HG03095 (cell line): ENCODE measurements around the gene AHR.

Experiments
- ATAC-seq: cut with Tn5 transposase; IDR thresholded peaks from one replicate; pipeline ENCODE4 v1.9.1; 2021; ENCODE audit warnings: moderate library complexity; ENCODE audit not compliant: unreplicated experiment

Gene AHR

DNA sequence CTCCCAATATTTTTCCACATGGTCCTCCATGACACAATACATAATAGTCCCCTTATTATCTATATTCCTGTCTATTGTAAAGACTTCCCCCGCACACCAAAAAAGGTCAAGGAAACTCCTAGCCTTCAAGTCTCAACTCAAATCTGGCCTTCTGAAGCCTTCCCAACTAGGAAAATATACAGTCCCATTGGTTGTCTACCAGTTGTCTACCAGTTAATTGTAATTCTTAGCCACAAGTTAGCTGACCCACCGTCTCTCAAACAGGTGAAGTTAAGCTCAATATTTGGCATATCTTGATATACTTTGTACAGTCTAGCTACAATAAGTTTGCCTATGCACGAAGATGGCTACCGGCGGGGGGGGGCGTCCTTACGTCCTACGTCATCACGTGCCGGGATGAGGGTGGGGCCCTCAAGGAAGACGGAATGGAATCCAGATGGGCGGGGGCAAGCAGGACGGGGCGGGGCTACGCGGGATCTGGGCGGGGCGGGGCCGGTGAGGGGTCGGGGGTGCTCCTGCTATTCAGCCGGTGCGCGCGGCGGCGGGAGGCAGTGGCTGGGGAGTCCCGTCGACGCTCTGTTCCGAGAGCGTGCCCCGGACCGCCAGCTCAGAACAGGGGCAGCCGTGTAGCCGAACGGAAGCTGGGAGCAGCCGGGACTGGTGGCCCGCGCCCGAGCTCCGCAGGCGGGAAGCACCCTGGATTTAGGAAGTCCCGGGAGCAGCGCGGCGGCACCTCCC is at the start of gene AHR:
Gene AHR (plus strand): TSS at position 551 of the 738 bp plus-strand sequence. CDS start 613 bp downstream, outside the sequence.
- ATAC-seq = peak; percentile 49

DNA sequence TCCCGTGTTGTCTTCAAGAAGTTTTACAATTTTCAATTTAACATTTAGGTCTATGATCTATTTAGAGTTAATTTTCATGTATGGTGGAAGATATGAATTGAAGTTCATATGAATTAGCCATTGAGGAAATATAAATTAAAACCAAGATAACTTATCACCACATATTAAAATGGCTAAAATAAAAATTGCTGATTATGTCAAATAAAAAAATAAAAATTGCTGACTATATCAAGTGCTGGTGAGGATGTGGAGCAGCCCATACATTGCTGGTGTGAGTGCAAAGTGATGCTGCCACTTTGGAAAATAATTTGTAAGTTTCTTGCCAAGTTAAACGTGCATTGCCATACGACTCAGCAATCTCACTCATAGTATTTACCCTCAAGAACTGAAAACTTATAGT is 44.6 kb upstream of the AHR start:
- no peak for ATAC-seq

- no peak for ATAC-seq
Measured at GRCh38 chr7:17255926-17256325, 42.5 kb upstream of the AHR start.

DNA sequence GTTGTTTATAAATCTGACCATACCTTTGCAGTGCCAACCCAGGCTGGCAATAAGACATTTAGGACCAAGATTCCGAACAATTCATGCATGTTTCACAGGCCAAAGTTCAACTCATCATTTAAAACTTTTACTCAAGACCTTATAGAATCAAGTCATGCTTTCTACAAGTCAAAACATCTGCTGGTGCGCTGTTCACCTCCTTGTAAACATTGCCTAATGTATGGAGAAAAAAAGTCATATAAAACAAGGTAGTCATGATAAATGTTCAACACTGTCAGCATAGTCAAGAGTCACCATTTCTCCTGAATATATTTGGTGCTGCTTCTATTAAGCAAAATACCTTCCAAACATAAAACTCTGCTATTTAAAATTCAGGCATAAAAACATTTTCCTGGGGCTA is 42.1 kb upstream of the AHR start:
- ATAC-seq = no peak

GRCh38 chr7:17266565-17266964 is 31.9 kb upstream of the AHR start:
- ATAC-seq = no peak

DNA sequence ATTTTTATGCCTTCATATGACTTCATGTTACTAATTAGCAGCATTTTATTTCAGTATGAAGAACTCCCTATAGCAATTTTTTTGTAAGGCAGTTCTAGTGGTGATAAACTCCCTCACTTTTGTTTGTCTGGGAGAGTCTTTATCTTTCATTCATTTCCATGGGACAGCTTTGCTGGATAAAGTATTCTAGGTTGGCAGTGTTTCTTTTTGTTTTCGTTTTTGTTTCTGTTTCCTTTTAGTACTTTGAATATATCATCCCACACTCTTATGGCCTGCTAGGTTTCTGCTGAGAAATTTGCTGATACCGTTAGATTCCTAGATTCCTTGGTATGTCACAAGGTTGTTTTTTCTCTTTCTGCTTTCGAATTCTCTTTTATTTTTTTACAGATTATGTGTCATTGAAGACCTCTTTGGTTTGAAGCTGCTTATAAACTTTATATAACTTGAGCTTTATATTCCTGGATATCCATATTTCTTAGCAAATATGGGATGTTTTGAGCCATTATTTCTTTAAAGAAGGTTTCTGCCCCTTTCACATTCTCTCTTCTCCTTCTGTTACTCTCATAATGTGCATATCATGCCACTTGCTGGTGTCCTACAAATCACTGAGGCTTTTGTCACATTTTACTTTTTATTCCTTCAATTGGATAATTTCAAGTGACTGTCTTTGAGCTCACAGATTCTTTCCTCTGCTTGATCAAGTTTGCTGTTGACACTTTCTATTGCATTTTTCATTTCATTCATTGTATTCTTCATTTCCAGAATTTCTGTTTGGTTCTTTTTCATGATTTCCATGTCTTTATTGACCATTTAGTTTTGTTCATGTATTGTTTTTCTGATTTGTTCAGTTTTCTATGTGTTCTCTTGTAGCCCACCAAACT is 28.9 kb upstream of the AHR start:
- ATAC-seq = no peak

- no peak for ATAC-seq
Measured at GRCh38 chr7:17274551-17275245, 23.8 kb upstream of the AHR start.

- no peak for ATAC-seq
Measured at GRCh38 chr7:17275749-17276671, 22.4 kb upstream of the AHR start.

DNA sequence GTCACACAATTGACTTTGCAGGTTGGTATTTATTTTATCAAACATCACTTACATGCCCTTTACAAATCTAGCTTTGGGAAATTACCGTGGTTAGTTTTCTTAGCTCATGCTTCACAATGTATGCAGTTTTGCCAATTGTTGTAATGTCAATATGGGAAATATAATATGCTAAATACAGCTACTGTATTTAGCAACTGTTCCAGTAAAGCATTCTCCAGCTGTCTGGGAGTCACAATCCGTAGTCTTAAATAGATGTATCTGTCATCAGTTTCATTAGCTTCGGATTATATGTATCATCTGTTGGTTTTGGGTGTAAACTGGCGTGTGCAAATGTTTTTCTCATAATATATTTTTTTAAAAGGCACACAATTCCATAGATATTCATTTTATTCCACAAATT is 19.4 kb upstream of the AHR start:
- ATAC-seq = no peak

- no peak for ATAC-seq
Measured at GRCh38 chr7:17289074-17289645, 9.3 kb upstream of the AHR start.

GRCh38 chr7:17292843-17293242 is 5.6 kb upstream of the AHR start:
- no peak for ATAC-seq

GRCh38 chr7:17293481-17293880 is 5.0 kb upstream of the AHR start:
- ATAC-seq = no peak

GRCh38 chr7:17297243-17297642 is 1.2 kb upstream of the AHR start:
- ATAC-seq = no peak

DNA sequence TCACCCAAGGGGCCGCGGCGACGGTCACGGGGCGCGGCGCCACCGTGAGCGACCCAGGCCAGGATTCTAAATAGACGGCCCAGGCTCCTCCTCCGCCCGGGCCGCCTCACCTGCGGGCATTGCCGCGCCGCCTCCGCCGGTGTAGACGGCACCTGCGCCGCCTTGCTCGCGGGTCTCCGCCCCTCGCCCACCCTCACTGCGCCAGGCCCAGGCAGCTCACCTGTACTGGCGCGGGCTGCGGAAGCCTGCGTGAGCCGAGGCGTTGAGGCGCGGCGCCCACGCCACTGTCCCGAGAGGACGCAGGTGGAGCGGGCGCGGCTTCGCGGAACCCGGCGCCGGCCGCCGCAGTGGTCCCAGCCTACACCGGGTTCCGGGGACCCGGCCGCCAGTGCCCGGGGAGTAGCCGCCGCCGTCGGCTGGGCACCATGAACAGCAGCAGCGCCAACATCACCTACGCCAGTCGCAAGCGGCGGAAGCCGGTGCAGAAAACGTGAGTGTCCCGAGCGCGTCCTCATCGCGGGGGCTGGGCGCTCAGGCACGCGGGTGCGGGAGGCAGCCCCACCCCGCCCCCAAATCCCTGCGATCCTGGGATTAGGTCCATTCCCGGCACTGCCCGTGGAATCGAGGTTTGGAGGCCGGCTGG is 509 bp downstream of the AHR start:
- ATAC-seq = peak; percentile 31

- ATAC-seq = peak; percentile 2
Measured at GRCh38 chr7:17299483-17299991, 1.1 kb downstream of the AHR start.

DNA sequence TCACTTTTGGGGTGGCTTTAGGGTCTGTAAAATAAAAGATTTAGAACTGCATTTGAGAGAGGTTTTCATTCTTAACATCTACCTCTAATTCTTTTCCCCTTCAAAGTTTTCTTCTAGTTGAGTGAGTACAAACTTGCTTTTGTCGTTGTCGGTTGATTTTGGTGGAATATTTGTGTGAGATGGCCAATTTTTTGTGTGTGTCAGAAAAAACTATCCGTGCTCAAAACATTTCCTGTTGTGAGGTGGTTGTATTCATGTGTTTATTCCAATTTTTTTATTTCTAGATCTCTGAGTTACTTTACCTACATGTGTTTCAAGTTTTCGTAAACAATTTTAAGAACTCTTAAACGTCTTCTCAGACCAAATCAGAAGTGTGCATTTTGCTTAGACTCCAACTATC is 1.6 kb downstream of the AHR start:
- no peak for ATAC-seq

DNA sequence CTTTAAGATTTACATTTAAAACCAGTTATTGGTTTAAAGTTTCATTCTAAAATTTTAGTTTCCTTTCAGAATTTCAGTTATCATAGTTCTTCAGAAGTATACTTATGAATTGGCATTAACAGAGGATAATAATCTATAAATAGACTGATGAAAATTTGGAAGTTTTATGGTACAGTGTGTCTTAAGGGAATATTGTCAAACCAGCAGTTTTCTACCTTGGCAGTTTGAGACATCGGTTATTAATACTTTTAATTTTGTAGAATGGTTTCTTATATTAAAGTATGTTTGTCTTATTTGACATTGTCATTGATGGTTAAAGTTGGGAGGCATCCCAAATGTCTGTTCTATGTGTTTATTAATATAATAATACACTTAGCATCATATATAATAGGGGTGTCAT is 2.0 kb downstream of the AHR start:
- ATAC-seq = no peak

- no peak for ATAC-seq
Measured at GRCh38 chr7:17301471-17302456, 3.3 kb downstream of the AHR start.
